GM19397 (cell line): ENCODE measurements around the gene MUC4.
"Not testable (repeated sequence)": the region's sequence is repeated elsewhere in the genome, so short reads cannot be mapped to it uniquely, and the experiment has no call there.

Experiments
- ATAC-seq: cut with Tn5 transposase; IDR thresholded peaks from one replicate; pipeline ENCODE4 v1.9.1; 2021; ENCODE audit warnings: mild to moderate bottlenecking, moderate library complexity; ENCODE audit not compliant: unreplicated experiment

MUC4 gene

GRCh38 chr3:195720831-195721506 is 90.8 kb downstream of the MUC4 start, which contains the start of gene MUC20:
TSS of gene MUC20 (plus strand) at chr3:195720978. CDS start at chr3:195721008, 30 bp downstream.
- ATAC-seq = not testable (repeated sequence)

GRCh38 chr3:195719514-195720254 is 92.0 kb downstream of the MUC4 start:
- ATAC-seq = not testable (repeated sequence)

GRCh38 chr3:195718477-195718984 is 93.2 kb downstream of the MUC4 start:
- ATAC-seq = no peak

- ATAC-seq = no peak
Observed at GRCh38 chr3:195717852-195718476, 93.8 kb downstream of the MUC4 start.

- ATAC-seq = no peak
Observed at GRCh38 chr3:195717416-195717815, 94.3 kb downstream of the MUC4 start.

GRCh38 chr3:195715583-195716266 is 96.0 kb downstream of the MUC4 start:
- no peak for ATAC-seq

GRCh38 chr3:195715134-195715533 is 96.6 kb downstream of the MUC4 start:
- no peak for ATAC-seq

GRCh38 chr3:195714380-195715011 is 97.2 kb downstream of the MUC4 start:
- no peak for ATAC-seq

- ATAC-seq = not testable (repeated sequence)
Observed at GRCh38 chr3:195713150-195713549, 98.6 kb downstream of the MUC4 start.

GRCh38 chr3:195712535-195712910 is 99.2 kb downstream of the MUC4 start:
- not testable (repeated sequence) for ATAC-seq

- ATAC-seq = no peak
Observed at GRCh38 chr3:195711813-195712534, 99.8 kb downstream of the MUC4 start.

- not testable (repeated sequence) for ATAC-seq
Observed at GRCh38 chr3:195711091-195711812, 100.5 kb downstream of the MUC4 start.

GRCh38 chr3:195710126-195710905 is 101.4 kb downstream of the MUC4 start:
- ATAC-seq = not testable (repeated sequence)

- ATAC-seq = no peak
Observed at GRCh38 chr3:195709676-195710085, 102.0 kb downstream of the MUC4 start.

GRCh38 chr3:195708626-195709481 is 102.9 kb downstream of the MUC4 start:
- no peak for ATAC-seq

GRCh38 chr3:195708061-195708460 is 103.7 kb downstream of the MUC4 start:
- ATAC-seq = no peak
